SK-N-SH (cell line): ENCODE results near the gene DACT2. TPM values are rescaled to one million over a fixed set of nuclear protein-coding genes. Genes with fewer than 3 reads are reported as not detected.

Source experiments
- CTCF ChIA-PET: fragments of 300-600, 350-600 bp; formaldehyde crosslinking; extraction: SDS; loops from one replicate; lab custom pipeline; 2021; lab: Yijun Ruan, JAX
- POLR2A ChIA-PET: fragments of 350-600 bp; sonication (Branson Sonifier 250); formaldehyde crosslinking; extraction: SDS; loops from one replicate; lab custom pipeline; 2020; ENCODE audit warnings: antibody characterized with exemption, inconsistent platforms; lab: Yijun Ruan, JAX
- DNase-seq: peaks from one replicate; pipeline ENCODE4 v3.0.0; 2012
- H2AFZ ChIP-seq: fragments of 200-600 bp; sonication (generic); 2 replicates; pipeline ENCODE4 v1.8.1; 2016; ENCODE audit warnings: antibody characterized with exemption, mild to moderate bottlenecking, low read depth
- H3F3A ChIP-seq: fragments of 200-600 bp; sonication (generic); replicated peaks from 2 replicates; pipeline ENCODE3; 2016; ENCODE audit warnings: antibody characterized with exemption, mild to moderate bottlenecking; ENCODE audit not compliant: insufficient read depth
- H3K27ac ChIP-seq, 2 experiments: fragments of 200-500 bp in 1 of 2; fragments of 200-600 bp in 1 of 2; sonication (Bioruptor generic) in 1 of 2; sonication (generic), shearing (Covaris generic) in 1 of 2; 2 replicates each; pipeline versions ENCODE4 v1.5.1 to v1.6.1; 2014 to 2016; ENCODE audit warnings: low read depth in 2 of 2, inconsistent platforms in 1 of 2, low read length in 1 of 2, mild to moderate bottlenecking in 1 of 2, mixed read lengths in 1 of 2
- H3K27me3 ChIP-seq: fragments of 200-600 bp; sonication (generic), shearing (Covaris generic); 2 replicates; pipeline ENCODE4 v1.6.1; 2016; ENCODE audit warnings: mixed run types; ENCODE audit not compliant: insufficient read depth
- H3K36me3 ChIP-seq, 2 experiments: fragments of 200-500 bp in 1 of 2; fragments of 200-600 bp in 1 of 2; sonication (Bioruptor generic) in 1 of 2; sonication (generic) in 1 of 2; replicated peaks in 1 of 2; 2 replicates each; pipeline versions ENCODE3 to v1.5.1; 2014 to 2016; ENCODE audit warnings: low read length in 1 of 2, mild to moderate bottlenecking in 1 of 2; ENCODE audit not compliant: insufficient read depth in 2 of 2, control insufficient read depth in 1 of 2
- H3K4me1 ChIP-seq, 2 experiments: fragments of 200-500 bp in 1 of 2; fragments of 200-600 bp in 1 of 2; sonication (Bioruptor generic) in 1 of 2; sonication (generic), shearing (Covaris generic) in 1 of 2; 2 replicates each; pipeline versions ENCODE4 v1.5.1 to v1.6.1; 2014 to 2016; ENCODE audit warnings: low read depth in 1 of 2, low read length in 1 of 2, mixed run types in 1 of 2; ENCODE audit not compliant: insufficient read depth in 2 of 2, control insufficient read depth in 1 of 2
- H3K4me2 ChIP-seq: fragments of 200-600 bp; sonication (generic), shearing (Covaris generic); 2 replicates; pipeline ENCODE4 v1.6.1; 2017; ENCODE audit warnings: mixed run types
- H3K4me3 ChIP-seq, 2 experiments: fragments of 200-500 bp in 1 of 2; fragments of 200-600 bp in 1 of 2; sonication (Bioruptor generic) in 1 of 2; sonication (generic), shearing (Covaris generic) in 1 of 2; 2 replicates each; pipeline versions ENCODE4 v1.5.1 to v1.8.1; 2014 to 2016; ENCODE audit warnings: low read depth in 2 of 2, inconsistent platforms in 1 of 2, low read length in 1 of 2, mild to moderate bottlenecking in 1 of 2, mixed read lengths in 1 of 2, moderate library complexity in 1 of 2
- H3K79me2 ChIP-seq: fragments of 200-600 bp; sonication (generic); 2 replicates; pipeline ENCODE4 v1.8.1; 2017; ENCODE audit warnings: mild to moderate bottlenecking; ENCODE audit not compliant: insufficient read depth
- H3K9ac ChIP-seq: fragments of 200-600 bp; sonication (generic); 2 replicates; pipeline ENCODE4 v1.6.1; 2017; ENCODE audit warnings: mixed run types
- H3K9me2 ChIP-seq: fragments of 200-600 bp; sonication (generic); 2 replicates; pipeline ENCODE4 v1.6.1; 2017; ENCODE audit warnings: mixed run types
- H3K9me3 ChIP-seq: fragments of 200-600 bp; sonication (generic); 2 replicates; pipeline ENCODE4 v1.6.1; 2017; ENCODE audit warnings: mixed run types, mild to moderate bottlenecking, moderate library complexity
- H4K20me1 ChIP-seq: fragments of 200-600 bp; sonication (generic); 2 replicates; pipeline ENCODE4 v1.6.1; 2017; ENCODE audit warnings: mild to moderate bottlenecking, mixed run types; ENCODE audit not compliant: insufficient read depth
- EP300 ChIP-seq, 2 experiments: IDR thresholded peaks; 2 replicates each; pipeline versions ENCODE4 v1.4.0 to v1.6.1; 2012; ENCODE audit warnings: borderline replicate concordance in 1 of 2, low read depth in 1 of 2, low read length in 1 of 2
- EZH2phosphoT487 ChIP-seq: fragments of 200-600 bp; sonication (generic); IDR thresholded peaks from 2 replicates; pipeline ENCODE4 v1.6.1; 2017; ENCODE audit warnings: low read depth, mixed run types, mild to moderate bottlenecking, antibody characterized with exemption, moderate library complexity, borderline replicate concordance
- FOXJ3 ChIP-seq: sonication (generic); formaldehyde crosslinking; IDR thresholded peaks from 2 replicates; pipeline ENCODE4 v1.5.1; 2020; ENCODE audit warnings: mild to moderate bottlenecking, missing genetic modification reagents
- FOXM1 ChIP-seq: IDR thresholded peaks from 2 replicates; pipeline ENCODE4 v1.4.0; 2012; ENCODE audit warnings: low read depth, mild to moderate bottlenecking
- GATA2 ChIP-seq: sonication (generic); formaldehyde crosslinking; IDR thresholded peaks from 2 replicates; pipeline ENCODE4 v1.5.0; 2020; ENCODE audit warnings: mild to moderate bottlenecking, missing genetic modification reagents
- MEF2A ChIP-seq: IDR thresholded peaks from 2 replicates; pipeline ENCODE4 v1.4.0; 2012; ENCODE audit warnings: low read depth, borderline replicate concordance
- MXI1 ChIP-seq: IDR thresholded peaks from 2 replicates; pipeline ENCODE4 v1.6.1; 2012; ENCODE audit warnings: mild to moderate bottlenecking, low read depth, low read length, improper control_type of control experiment
- NRF1 ChIP-seq: IDR thresholded peaks from 2 replicates; pipeline ENCODE4 v1.6.1; 2012; ENCODE audit warnings: low read depth, mild to moderate bottlenecking, low read length
- POLR2AphosphoS5 ChIP-seq: IDR thresholded peaks from 2 replicates; pipeline ENCODE4 v1.6.1; 2012; ENCODE audit warnings: low read depth, low read length
- RFX5 ChIP-seq: IDR thresholded peaks from 2 replicates; pipeline ENCODE4 v1.6.1; 2012; ENCODE audit warnings: mild to moderate bottlenecking, improper control_type of control experiment, low read length
- SMC3 ChIP-seq: IDR thresholded peaks from 2 replicates; pipeline ENCODE4 v1.6.1; 2012; ENCODE audit warnings: low read depth, low read length, improper control_type of control experiment
- TAF1 ChIP-seq: IDR thresholded peaks from 2 replicates; pipeline ENCODE4 v1.6.1; 2012; ENCODE audit warnings: low read depth, mild to moderate bottlenecking, low read length, moderate library complexity, borderline replicate concordance
- TCF12 ChIP-seq: IDR thresholded peaks from 2 replicates; pipeline ENCODE4 v1.4.0; 2012
- WGBS: methylation state at CpG from one replicate; pipeline ENCODE4 v1.1.6; 2017; ENCODE audit warnings: low lambda C conversion rate; 5-methylcytosine and 5-hydroxymethylcytosine counted together
- polyA plus RNA-seq, 3 experiments: library from polyadenylated mRNA; depleted of rRNA; stranded (reverse); fragments of >200 nt; gene quantifications; 2 replicates each; pipeline ENCODE4 v1.2.3, GENCODE V29; 2012
- TF ChIP-seq, protein P1 (sequence below): fragments of 200-600 bp; sonication (generic); IDR thresholded peaks from 2 replicates; pipeline ENCODE4 v1.6.1; 2017; ENCODE audit warnings: antibody characterized with exemption, mild to moderate bottlenecking, moderate library complexity
- TF ChIP-seq, protein P2 (sequence below): fragments of 150-350 bp; IDR thresholded peaks from 2 replicates; pipeline ENCODE4 v1.6.1; 2016; ENCODE audit warnings: mild to moderate bottlenecking, low read depth, low read length
- TF ChIP-seq, protein P3 (sequence below): IDR thresholded peaks from 2 replicates; pipeline ENCODE4; 2012
- TF ChIP-seq, protein P4 (sequence below): fragments of 150-350 bp; IDR thresholded peaks from 2 replicates; pipeline ENCODE4 v1.6.1; 2017; ENCODE audit warnings: antibody characterized with exemption, low read length, low read depth, borderline replicate concordance

DACT2 gene
- polyA plus RNA-seq, 1 of the 3 experiments (the other 2 are of a cell fraction) = not detected

DNA sequence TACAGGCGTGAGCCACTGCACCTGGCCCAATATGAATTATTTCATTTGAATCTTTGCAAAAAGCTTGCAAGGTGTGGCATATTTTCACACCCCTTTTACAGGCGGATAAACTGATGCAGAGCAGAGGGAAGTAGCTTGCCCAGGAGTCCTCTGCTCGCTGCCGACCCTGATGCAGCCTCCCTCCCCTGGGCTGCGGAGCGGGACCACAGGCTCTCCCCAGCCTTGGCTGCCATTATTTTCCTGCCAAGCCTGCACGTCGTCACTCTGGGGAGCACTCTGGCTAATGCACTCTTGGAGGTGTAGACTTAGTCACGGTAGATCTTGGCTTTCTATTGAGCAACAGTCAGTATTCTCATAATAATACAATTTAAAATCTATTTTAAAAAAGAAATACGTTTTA, 34.8 kb upstream of the DACT2 start (continued):
- TF ChIP-seq MEF2A (no peak), FOXJ3 (no peak), GATA2 (no peak)
- TF ChIP-seq, protein P1, sequence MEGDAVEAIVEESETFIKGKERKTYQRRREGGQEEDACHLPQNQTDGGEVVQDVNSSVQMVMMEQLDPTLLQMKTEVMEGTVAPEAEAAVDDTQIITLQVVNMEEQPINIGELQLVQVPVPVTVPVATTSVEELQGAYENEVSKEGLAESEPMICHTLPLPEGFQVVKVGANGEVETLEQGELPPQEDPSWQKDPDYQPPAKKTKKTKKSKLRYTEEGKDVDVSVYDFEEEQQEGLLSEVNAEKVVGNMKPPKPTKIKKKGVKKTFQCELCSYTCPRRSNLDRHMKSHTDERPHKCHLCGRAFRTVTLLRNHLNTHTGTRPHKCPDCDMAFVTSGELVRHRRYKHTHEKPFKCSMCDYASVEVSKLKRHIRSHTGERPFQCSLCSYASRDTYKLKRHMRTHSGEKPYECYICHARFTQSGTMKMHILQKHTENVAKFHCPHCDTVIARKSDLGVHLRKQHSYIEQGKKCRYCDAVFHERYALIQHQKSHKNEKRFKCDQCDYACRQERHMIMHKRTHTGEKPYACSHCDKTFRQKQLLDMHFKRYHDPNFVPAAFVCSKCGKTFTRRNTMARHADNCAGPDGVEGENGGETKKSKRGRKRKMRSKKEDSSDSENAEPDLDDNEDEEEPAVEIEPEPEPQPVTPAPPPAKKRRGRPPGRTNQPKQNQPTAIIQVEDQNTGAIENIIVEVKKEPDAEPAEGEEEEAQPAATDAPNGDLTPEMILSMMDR = no peak
- TF ChIP-seq, all 33 proteins: peak for 0

DNA sequence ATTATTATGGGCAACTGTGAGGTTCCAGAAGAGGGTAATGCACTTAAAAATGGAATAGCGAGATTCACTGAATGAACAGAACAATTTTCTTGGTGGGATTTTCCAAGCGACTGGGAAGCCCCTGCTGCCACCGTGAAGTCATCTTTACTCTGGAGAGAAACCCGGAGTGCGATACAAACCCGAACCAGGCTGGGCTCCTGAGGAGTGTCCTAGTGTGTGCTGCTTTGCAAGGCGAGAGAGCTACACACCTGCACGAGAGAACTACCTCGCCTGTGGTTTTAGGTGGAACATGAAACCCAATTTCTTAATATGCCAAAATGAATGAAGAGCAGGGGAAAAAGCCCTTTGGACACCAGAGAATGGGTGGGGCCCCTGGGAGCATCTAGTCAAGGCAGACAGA, 33.5 kb upstream of the DACT2 start:
- H4K20me1 ChIP-seq = no peaks in the 10 kb centered on the region
- ChIA-PET POLR2A (no interaction called here), CTCF (no interaction called here)
- no peak overlapping the region for H3K27ac ChIP-seq
- DNase-seq = no peak
- no peak overlapping the region for H3K4me2 ChIP-seq
- H2AFZ ChIP-seq = no peak overlapping the region
- 50% methylated on average over 9 of the region's 9 CpGs for WGBS
- no peak overlapping the region for H3K9ac ChIP-seq
- no peaks in the 10 kb centered on the region for H3K36me3 ChIP-seq
- H3K79me2 ChIP-seq = no peaks in the 10 kb centered on the region
- no peaks in the 10 kb centered on the region for H3K9me3 ChIP-seq
- TF ChIP-seq FOXM1 = no peak
- TF ChIP-seq TCF12 = no peak
- TF ChIP-seq, protein P2, sequence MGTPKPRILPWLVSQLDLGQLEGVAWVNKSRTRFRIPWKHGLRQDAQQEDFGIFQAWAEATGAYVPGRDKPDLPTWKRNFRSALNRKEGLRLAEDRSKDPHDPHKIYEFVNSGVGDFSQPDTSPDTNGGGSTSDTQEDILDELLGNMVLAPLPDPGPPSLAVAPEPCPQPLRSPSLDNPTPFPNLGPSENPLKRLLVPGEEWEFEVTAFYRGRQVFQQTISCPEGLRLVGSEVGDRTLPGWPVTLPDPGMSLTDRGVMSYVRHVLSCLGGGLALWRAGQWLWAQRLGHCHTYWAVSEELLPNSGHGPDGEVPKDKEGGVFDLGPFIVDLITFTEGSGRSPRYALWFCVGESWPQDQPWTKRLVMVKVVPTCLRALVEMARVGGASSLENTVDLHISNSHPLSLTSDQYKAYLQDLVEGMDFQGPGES = no peak
- TF ChIP-seq NRF1 = no peak
- TF ChIP-seq POLR2AphosphoS5 = no peak
- TF ChIP-seq MXI1 = no peak
- TF ChIP-seq, protein P3, sequence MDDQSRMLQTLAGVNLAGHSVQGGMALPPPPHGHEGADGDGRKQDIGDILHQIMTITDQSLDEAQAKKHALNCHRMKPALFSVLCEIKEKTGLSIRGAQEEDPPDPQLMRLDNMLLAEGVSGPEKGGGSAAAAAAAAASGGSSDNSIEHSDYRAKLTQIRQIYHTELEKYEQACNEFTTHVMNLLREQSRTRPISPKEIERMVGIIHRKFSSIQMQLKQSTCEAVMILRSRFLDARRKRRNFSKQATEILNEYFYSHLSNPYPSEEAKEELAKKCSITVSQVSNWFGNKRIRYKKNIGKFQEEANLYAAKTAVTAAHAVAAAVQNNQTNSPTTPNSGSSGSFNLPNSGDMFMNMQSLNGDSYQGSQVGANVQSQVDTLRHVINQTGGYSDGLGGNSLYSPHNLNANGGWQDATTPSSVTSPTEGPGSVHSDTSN = no peak
- TF ChIP-seq, protein P4, sequence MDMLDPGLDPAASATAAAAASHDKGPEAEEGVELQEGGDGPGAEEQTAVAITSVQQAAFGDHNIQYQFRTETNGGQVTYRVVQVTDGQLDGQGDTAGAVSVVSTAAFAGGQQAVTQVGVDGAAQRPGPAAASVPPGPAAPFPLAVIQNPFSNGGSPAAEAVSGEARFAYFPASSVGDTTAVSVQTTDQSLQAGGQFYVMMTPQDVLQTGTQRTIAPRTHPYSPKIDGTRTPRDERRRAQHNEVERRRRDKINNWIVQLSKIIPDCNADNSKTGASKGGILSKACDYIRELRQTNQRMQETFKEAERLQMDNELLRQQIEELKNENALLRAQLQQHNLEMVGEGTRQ = no peak
- no peak for TF ChIP-seq EP300 (IDR thresholded peaks at IDR 0.05; ENCODE audit: borderline replicate concordance in 1 of 2, low read depth in 1 of 2, low read length in 1 of 2)
- no peak for TF ChIP-seq RFX5
- no peak for TF ChIP-seq SMC3
- TF ChIP-seq TAF1 = no peak
- TF ChIP-seq EZH2phosphoT487 = no peak
- TF ChIP-seq, protein P1 = no peak
- TF ChIP-seq MEF2A = no peak
- H3K4me3 ChIP-seq = no peak overlapping the region
- H3K9me2 ChIP-seq = no peaks in the 10 kb centered on the region
- no peaks in the 10 kb centered on the region for H3F3A ChIP-seq
- no peaks in the 10 kb centered on the region for H3K27me3 ChIP-seq
- peaks cover 0 to 3% of the 10 kb centered on the region in 2 experiments; a peak in 1 of 4 replicates for H3K4me1 ChIP-seq
